OCI-LY1 (cell line): ENCODE results near the gene FERMT3.

ENCODE experiments used
- CTCF ChIP-seq: fragments of 200-600 bp; sonication (generic), shearing (Covaris generic); IDR thresholded peaks from 2 replicates; pipeline ENCODE4 v1.5.1; 2017; ENCODE audit warnings: mild to moderate bottlenecking, antibody characterized with exemption, low read length, moderate library complexity, mixed read lengths
- EZH2 ChIP-seq: fragments of 200-600 bp; sonication (generic), shearing (Covaris generic); IDR thresholded peaks from 2 replicates; pipeline ENCODE4 v1.8.0; 2017; ENCODE audit warnings: borderline replicate concordance, mixed run types, mild to moderate bottlenecking, antibody characterized with exemption, low read length, moderate library complexity, mixed read lengths

GRCh38 chr11:64268893-64269539, 62.5 kb downstream of the FERMT3 start:
- TF ChIP-seq CTCF: peak; percentile 25; the same call in 1 of the 2 replicates
- no peak for TF ChIP-seq EZH2
